Inflammatory macrophage (primary cell): Measurements from ENCODE around the gene KCNS1.
A peak's percentile ranks its signal among the peaks of the same experiment; 100 is the strongest.
"Not testable (repeated sequence)": the region's sequence is repeated elsewhere in the genome, so short reads cannot be mapped to it uniquely, and the experiment has no call there.

Experiments
- DNase-seq, 2 donors: peaks; one replicate each; pipeline ENCODE4 v3.0.0-alpha.2; 2020 to 2022

KCNS1 gene

GRCh38 chr20:45077559-45077958 lies 23.4 kb downstream of the KCNS1 start:
- no peak for DNase-seq

DNA sequence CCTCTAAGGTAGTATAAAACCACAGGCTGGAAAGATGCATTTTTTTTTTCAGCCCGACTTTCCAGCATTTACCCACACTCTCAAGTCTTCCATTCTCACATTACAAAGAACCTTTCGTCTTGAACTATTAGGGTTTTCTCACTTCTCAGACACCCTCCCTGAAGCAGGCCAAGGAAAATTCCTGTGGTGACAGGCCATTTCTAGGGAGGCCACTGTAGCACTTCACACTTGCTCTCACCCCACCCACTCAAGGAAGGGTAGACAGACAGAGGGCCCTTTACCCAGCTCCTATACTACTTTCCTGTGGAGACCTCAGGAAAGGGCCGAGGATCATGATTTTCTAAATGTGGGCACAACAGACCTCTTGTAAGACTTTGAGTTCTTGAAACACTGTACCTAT lies 27.7 kb downstream of the KCNS1 start:
- DNase-seq, result no peak

GRCh38 chr20:45072066-45072465 lies 28.9 kb downstream of the KCNS1 start:
- DNase-seq, result no peak

GRCh38 chr20:45070932-45071632 lies 29.8 kb downstream of the KCNS1 start:
- peak in 1 of 2 donors; percentile 14 for DNase-seq

DNA sequence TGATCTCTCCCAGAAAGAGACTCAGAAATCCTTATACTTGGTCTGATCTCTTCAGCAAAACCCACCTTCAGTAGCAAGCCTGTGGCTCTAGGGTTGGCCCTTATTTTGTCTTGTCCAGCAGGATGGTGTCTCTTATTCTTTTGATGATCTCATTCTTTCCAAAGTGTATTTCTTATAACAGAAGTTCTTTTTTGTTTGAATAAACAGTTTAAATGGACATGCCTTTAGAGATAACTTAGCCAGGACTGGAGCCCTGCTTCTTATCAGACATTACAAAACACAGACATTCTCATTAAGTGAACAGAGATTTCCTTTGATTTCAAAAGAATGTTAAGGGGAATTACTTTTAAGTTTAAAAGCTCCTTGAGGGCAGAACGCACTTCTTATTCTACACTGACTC lies 31.7 kb downstream of the KCNS1 start:
- DNase-seq, result no peak

GRCh38 chr20:45067558-45067957 lies 33.4 kb downstream of the KCNS1 start:
- DNase-seq, result no peak

GRCh38 chr20:45067087-45067486 lies 33.8 kb downstream of the KCNS1 start:
- no peak for DNase-seq

- no peak for DNase-seq
These were observed 34.6 kb downstream of the KCNS1 start for GRCh38 chr20:45066372-45066771.

DNA sequence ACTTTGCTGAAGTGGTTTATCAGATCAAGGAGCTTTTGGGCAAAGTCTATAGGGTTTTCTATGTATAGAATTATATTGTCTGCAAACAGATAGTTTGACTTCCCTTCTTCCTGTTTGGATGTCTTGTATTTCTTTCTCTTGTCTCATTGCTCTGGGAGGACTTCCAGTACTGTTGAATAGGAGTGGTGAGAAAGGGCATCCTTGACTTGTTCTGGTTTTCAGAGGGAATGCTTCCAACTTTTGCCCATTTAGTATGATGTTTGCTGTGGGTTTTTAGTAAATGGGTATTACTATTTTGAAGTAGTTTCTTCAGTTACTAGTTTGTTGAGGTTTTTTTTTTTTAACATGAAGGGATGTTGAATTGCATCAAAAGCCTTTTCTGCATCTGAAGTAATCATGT lies 36.1 kb downstream of the KCNS1 start:
- no peak for DNase-seq

DNA sequence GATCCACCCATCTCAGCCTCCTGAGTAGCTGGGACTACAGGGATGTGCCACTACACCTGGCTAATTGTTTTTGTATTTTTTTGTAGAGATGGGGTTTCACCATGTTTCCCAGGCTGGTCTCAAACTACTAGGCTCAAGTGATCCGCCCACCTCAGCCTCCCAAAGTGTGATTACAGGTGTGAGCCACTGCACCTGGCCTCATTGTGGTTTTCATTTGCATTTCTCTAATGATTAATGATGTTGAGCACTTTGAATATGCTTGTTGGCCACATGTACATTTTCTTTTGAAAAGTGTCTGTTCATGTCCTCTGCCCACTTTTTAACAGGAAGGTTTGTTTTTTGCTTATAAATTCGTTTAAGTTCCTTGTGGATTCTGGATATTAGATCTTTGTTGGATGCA lies 37.8 kb downstream of the KCNS1 start:
- not testable (repeated sequence) for DNase-seq

DNA sequence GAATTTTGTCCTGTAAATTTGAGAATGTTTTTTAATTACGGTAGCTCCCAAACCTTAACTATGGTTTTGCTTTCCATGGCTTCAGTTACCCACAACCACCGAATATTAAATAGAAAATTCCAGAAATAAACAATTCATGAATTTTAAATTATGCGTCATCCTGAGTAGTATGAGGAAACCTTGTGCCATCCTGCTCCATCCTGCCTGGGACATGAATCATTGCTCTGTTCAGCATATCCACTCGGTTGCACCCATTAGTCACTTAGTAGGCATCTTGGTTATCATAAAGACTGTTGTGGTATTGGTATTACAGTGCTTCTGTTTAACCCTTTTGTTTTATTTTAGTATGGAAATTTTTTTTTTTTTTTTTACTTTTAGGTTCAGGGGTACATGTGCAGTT lies 39.7 kb downstream of the KCNS1 start:
- no peak for DNase-seq

GRCh38 chr20:45060294-45060693 lies 40.6 kb downstream of the KCNS1 start:
- DNase-seq, result no peak

DNA sequence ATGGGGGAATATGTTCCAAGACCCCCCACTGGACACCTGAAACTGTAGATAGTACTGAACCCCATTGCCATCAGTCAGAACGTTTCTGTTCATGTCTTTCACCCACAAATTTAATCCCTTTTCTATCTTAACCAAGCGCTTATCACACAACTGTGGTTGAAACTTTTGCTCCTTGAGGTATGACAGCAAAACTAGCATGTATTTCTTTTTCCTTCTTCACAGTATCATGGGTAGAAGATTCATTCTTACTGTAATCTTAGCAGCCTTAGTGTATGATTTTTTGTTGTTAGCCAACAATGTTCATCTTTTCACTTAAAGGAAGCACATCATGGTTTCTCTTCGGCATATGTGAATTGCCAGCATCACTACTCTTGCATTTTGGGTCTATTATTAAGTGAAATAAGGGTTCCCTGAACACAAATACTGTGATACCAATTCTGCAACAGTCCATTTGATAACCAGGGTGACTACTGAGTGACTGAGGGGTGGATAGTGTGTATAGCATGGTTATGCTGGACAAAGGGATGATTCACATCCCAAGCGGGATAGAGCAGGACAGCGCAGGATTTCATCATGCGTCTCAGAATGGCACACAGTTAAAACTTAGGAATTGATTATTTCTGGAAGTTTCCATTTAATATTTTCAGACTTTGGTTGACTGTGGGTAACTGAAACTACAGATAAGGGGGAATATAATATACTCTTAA lies 41.8 kb downstream of the KCNS1 start:
- DNase-seq, result no peak

GRCh38 chr20:45058168-45058850 lies 42.6 kb downstream of the KCNS1 start:
- no peak for DNase-seq

- no peak for DNase-seq
These were observed 44.3 kb downstream of the KCNS1 start for GRCh38 chr20:45056473-45057173.

GRCh38 chr20:45055056-45055455 lies 45.9 kb downstream of the KCNS1 start:
- no peak for DNase-seq

DNA sequence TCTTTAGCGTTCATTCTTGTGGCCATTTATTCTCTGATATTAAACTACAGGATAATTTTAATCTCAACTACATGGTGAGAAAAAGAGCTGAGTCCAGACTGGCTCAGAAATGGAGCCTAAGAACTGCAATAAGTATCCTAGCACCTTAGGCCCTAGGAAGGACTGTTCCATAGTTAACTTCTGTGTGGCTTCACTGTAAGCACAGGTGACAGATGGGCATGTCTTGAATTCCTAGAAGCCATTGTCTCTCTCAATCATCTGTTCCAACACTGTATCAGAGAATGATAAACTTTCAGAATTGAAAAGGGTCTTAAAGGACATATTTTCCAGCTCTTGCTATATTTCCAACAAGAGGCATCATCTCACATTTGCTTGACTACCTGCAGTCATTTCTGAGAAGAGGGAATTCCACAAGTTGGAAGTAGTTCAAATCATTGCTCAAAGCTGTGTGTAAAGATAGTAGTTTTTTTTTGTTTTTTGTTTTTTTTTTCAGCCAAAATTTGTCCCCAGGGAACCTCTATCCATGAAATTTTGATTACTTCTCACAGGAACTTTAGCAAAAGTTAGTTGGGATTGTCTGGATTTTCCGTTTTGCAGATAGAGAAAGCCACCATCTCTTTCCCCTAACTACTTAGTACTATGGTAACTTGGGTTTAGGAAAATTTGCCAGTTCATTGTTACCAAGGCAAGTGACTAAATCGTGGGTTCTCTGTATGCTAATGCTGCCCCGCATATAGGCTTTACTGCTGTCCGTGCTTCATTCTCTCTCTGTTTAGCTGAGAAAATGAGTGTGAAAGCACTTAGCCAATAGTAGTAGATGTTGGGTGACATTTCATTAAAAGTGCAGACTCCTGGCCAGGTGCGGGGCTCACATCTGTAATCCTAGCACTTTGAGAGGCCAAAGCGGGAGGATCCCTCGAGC lies 47.2 kb downstream of the KCNS1 start:
- no peak for DNase-seq

GRCh38 chr20:45052698-45053429 lies 48.1 kb downstream of the KCNS1 start:
- no peak for DNase-seq

DNA sequence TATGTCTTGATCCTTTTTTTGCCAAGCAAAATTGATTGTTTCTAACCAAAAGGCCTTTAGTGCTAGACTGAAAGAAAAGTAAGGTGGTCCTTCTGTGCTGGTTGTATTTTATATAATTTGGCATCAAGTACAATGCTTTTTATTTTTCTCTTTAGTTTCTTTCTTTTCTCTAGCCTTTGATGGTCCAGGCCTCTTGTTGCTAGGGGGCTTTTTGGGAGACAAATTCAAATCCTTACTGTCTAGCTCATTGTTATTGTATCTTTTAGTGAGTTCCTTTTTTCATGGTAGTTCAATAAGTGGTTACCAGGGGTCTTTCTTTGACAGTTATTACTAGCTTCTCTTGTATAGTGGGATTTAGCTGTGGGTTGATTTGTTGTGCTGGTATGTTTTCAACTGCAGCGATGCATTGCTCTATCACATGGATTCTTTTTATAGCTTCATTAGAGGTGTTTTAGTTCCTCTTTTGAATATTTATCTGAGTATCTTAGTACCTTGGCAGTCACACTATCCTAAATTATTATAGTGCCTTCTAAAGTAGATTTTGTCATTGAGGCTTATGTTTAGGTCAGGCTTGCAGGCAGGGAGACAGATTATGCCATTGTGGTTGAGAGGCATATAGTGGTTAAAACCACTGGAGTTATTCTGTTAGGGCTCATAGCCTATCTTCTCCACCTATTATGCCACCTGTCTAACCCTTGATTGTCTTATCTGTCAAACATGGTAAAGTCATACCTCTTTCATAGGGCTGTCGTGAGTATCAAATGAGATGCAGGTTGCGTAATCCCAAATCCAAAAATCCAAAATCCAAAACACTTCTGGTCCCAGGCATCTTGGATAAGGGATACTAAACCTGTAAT lies 49.5 kb downstream of the KCNS1 start:
- no peak for DNase-seq

DNA sequence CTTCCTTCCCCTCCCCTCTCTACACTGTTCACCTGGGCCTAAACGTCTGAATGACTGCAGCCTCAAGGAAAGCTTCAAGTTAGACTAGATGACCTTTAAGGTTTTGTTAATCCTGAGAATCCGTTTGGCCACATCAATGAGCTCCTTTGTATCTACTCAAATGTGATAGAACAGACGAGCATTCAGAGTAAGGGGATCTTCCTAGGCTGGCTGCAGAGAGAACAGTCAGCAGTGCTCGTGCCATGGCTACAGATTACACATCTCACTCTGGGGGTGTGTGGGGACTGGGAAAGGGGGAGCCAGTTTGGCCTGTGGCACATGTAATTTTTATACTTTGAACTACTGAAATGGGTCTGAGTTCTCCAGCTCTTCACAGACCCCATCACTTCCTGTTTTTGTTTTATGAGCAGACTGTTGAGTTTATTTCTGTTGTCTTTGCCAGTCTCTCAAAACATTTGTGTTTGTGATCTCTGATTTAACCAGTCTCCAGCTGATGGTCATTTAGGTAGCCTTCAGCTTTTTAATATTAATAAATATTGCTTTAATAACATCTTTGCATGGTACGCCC lies 50.9 kb downstream of the KCNS1 start:
- no peak for DNase-seq
